NT2/D1 (cell line): ENCODE data around the gene MCAT.

Experiments
- SUZ12 ChIP-seq: IDR thresholded peaks from 2 replicates; pipeline ENCODE4 v1.6.1; 2011; ENCODE audit not compliant: insufficient read length, insufficient read depth; ENCODE audit errors: extremely low read depth
- YY1 ChIP-seq: IDR thresholded peaks from 2 replicates; pipeline ENCODE4 v1.6.1; 2011; ENCODE audit not compliant: insufficient read length, insufficient read depth
- ZNF274 ChIP-seq: IDR thresholded peaks from 2 replicates; pipeline ENCODE4 v1.6.1; 2011; ENCODE audit warnings: mild to moderate bottlenecking, low read depth, low read length

GRCh38 chr22:43136801-43137200 is 6.4 kb downstream of the MCAT start:
- no peak for TF ChIP-seq ZNF274
- no peak for TF ChIP-seq YY1
- TF ChIP-seq SUZ12 = no peak
